GM12864 (cell line): ENCODE data around the gene PTPRM.

Experiments
- DNase-seq: peaks from one replicate; pipeline ENCODE4 v3.0.0-alpha.2; 2011; ENCODE audit warnings: low read depth
- H3K4me3 ChIP-seq: 2 replicates; pipeline ENCODE4 v1.5.1; 2011; ENCODE audit warnings: mild to moderate bottlenecking, low read depth, low read length, control low read depth
- TF ChIP-seq, protein P1 (sequence below): IDR thresholded peaks from 2 replicates; pipeline ENCODE4 v1.5.1; 2011; ENCODE audit warnings: low read depth, mild to moderate bottlenecking, moderate library complexity, low read length, control low read depth, inconsistent platforms; ENCODE audit errors: missing control alignments

Gene PTPRM

DNA sequence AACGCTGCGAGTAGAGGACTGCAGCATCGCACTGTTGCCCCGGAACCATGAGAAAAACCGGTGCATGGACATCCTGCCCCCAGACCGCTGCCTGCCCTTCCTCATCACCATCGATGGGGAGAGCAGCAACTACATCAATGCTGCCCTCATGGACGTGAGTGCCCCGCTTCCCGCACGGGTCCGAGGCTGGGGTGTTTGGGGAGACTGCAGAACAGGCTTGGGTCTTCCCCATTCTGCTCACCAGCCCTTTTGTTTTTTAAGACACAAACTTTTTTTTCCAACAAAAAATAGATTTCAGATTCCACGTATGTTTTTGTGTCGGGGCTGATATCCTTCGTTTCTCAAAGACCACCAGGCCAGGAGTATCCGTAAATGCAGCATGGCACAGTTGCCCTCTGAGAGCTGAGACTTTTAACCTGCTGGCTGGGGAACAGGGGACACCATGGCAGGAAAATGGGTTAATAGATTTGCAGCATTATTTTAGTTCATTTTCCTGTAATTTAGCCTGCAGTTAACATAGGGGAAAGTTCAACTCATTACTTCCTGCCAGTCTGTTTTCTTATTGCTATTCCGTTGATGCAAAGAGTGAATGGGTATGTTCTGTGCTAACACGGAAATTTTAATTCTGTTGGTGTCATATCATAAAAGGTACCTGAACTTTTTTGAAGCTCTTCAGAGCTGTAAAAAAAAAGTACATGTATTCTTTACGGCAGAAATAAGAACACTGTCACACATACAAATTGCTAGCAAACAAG, 812.2 kb downstream of the PTPRM start:
- no peak overlapping the region for H3K4me3 ChIP-seq
- TF ChIP-seq, protein P1, sequence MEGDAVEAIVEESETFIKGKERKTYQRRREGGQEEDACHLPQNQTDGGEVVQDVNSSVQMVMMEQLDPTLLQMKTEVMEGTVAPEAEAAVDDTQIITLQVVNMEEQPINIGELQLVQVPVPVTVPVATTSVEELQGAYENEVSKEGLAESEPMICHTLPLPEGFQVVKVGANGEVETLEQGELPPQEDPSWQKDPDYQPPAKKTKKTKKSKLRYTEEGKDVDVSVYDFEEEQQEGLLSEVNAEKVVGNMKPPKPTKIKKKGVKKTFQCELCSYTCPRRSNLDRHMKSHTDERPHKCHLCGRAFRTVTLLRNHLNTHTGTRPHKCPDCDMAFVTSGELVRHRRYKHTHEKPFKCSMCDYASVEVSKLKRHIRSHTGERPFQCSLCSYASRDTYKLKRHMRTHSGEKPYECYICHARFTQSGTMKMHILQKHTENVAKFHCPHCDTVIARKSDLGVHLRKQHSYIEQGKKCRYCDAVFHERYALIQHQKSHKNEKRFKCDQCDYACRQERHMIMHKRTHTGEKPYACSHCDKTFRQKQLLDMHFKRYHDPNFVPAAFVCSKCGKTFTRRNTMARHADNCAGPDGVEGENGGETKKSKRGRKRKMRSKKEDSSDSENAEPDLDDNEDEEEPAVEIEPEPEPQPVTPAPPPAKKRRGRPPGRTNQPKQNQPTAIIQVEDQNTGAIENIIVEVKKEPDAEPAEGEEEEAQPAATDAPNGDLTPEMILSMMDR = no peak
- no peak for DNase-seq

DNA sequence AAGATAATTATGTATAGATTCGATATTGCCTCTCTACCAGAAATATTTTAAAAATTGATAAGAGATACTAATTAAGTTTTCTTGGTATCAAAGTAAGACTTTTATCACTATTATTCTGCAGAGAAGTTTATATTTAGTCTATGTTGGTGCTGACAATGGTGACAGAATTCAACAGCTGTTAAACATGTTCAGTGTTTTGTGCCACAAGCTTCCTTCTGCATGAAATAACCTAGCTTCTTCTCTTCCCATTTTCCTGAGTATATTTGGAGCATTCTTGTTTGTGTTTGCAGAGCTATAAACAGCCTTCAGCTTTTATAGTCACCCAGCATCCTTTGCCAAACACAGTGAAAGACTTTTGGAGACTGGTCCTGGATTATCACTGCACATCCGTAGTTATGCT, 812.9 kb downstream of the PTPRM start:
- DNase-seq = no peak
- no peak overlapping the region for H3K4me3 ChIP-seq
- TF ChIP-seq, protein P1 = no peak

DNA sequence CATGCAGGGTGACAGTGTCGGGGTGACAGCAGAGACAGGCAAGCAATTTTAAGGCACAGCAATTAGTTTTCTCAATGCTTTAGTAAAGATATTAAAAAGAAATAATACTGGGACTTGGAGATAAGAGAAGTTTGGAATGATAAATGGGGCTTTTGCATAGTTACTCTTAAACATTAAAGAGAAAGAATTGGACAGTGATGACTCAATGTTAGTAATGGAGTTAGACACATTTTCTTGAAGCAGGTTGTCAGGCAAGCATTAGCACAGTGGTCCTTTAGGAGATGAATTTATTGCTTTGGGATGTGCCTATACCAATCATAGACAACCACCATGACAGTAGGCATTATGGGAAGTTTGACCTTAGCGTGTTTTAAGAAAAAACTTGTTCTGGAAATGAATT, 813.8 kb downstream of the PTPRM start:
- DNase-seq = no peak
- TF ChIP-seq, protein P1 = no peak
- H3K4me3 ChIP-seq = no peak overlapping the region

DNA sequence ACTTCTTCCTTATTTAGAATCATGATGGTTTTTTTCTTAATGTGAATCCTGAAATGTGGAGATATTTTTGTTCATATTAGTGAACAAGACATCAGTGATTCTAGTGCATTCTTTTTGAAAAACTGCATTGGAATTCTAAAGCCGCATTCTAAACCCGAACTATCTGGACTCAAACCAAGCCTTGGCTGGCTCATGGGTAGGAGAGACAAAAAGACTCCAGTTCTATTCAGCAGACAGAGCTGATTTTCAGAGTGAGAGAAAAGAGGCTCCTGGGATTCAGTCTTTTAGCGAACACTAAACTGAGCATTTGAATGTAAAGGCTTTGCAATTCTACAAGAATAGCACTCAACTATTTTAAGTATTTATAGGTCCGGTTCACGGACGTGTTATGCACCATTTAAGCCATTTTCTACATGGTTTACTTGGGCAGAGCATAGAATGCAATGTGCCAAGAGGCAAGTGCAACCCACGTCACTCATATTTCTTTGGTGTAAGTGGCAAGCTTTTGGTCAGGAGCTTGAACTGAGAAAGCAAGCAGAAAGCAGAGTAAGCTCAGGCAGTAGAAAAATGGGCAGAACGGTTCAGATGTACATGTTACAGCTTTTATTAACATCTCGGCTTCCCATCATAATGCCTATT, 814.8 kb downstream of the PTPRM start:
- TF ChIP-seq, protein P1 = no peak
- no peak overlapping the region for H3K4me3 ChIP-seq
- no peak for DNase-seq

DNA sequence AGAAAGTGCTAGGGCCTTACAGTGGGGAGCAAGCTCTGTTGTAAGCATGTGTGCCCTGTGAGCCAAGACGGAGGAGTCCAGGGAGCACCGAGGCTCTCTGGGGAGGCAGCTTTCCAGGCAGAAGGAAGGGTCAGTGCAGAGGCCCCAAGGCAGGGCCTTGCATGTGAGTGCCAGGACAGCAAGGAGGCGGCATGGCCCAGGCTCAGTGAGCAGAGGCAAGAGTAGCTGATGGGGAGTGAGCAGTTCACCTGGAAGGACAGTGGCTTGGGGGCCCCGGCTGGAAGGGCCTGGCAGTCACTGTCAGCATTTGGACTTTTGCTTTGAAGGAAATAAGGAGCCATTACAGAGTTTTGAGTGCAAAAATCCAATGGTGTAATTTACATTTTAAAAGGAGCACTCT, 818.3 kb downstream of the PTPRM start:
- H3K4me3 ChIP-seq = no peak overlapping the region
- no peak for DNase-seq
- TF ChIP-seq, protein P1 = no peak

DNA sequence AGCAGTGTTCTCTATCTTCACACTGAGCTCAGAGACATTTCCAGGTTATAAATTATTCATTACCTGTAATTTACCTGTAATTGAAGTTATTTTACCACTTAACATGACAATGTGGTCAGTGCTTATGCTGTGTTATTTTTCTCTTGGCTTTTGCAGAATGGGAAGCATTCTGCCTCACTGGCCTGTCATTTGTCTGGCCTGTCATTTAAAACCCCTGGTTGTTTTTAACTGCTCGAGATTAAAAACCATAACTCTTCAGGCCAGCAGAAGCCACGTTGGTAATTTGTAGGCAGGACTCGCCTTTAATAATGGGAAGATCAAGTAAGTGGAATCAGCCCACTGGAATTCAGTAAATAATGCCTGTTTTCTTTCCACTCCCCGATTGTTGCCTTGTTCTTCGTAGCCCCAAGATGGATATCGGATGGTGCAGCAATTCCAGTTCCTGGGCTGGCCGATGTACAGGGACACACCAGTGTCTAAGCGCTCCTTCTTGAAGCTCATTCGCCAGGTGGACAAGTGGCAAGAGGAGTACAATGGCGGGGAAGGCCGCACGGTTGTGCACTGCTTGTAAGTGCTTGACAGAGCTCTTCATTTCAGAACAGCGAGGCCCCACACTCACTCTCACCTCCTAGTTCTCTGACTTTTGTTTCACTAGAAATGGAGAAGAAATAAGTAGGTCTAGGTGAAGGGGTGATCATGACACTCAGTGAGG, 819.7 kb downstream of the PTPRM start:
- TF ChIP-seq, protein P1 = no peak
- DNase-seq = no peak
- no peak overlapping the region for H3K4me3 ChIP-seq
